ENCODE results near the gene PIGS.
"Not testable (repeated sequence)": the region's sequence is repeated elsewhere in the genome, so short reads cannot be mapped to it uniquely, and the experiment has no call there.

PIGS gene

DNA sequence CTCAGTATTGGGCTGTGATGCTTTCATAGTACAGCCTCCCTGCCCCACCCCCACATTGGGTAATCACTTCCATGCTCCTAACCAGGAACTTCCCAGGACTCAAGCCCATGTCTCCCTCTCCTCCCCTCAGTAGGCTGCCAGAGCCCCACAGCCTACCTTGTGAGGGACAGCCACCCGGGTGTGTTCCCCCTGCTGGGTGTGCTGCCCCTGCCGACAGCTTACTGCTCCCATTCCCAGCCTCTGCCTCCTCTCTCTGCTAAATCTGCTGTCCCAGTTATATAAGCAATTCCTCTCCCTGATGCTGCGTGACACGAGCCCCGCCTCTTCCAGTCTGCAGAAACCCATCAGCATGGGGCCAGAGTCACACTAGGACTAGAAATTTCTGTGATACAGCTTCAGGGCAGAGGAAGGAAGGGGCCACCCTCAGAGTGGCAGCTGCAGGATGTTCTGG lies 42.6 kb upstream of the PIGS start, which contains the start of gene RSKR:
RSKR (minus strand) TSS at position 255 of the 451 bp plus-strand sequence; CDS start at position 231, 24 bp downstream.
- H3K4me1 ChIP-seq = no peaks in the 10 kb centered on the region
- intact Hi-C loops (cut with DNase I; ENCODE audit: low total_unique reads) = loop anchor here (5.0 kb wide), 2 partner anchors 62 to 117 kb away; partner anchors contain the start of gene UNC119
- H3K4me3 ChIP-seq = no peak within 1 kb of the TSS
- H3K9me3 ChIP-seq = no peaks in the 10 kb centered on the region
- peaks cover 44 to 78% (median 44%) of the 10 kb centered on the region in 3 donors for H3K36me3 ChIP-seq
- TF ChIP-seq, protein P1, sequence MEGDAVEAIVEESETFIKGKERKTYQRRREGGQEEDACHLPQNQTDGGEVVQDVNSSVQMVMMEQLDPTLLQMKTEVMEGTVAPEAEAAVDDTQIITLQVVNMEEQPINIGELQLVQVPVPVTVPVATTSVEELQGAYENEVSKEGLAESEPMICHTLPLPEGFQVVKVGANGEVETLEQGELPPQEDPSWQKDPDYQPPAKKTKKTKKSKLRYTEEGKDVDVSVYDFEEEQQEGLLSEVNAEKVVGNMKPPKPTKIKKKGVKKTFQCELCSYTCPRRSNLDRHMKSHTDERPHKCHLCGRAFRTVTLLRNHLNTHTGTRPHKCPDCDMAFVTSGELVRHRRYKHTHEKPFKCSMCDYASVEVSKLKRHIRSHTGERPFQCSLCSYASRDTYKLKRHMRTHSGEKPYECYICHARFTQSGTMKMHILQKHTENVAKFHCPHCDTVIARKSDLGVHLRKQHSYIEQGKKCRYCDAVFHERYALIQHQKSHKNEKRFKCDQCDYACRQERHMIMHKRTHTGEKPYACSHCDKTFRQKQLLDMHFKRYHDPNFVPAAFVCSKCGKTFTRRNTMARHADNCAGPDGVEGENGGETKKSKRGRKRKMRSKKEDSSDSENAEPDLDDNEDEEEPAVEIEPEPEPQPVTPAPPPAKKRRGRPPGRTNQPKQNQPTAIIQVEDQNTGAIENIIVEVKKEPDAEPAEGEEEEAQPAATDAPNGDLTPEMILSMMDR (IDR thresholded peaks at IDR 0.05) = no peak
- no peak within 1 kb of the TSS for H3K27ac ChIP-seq
- H3K27me3 ChIP-seq = no peaks in the 10 kb centered on the region
- DNase-seq = peak in 1 of 2 donors; percentile 28

DNA sequence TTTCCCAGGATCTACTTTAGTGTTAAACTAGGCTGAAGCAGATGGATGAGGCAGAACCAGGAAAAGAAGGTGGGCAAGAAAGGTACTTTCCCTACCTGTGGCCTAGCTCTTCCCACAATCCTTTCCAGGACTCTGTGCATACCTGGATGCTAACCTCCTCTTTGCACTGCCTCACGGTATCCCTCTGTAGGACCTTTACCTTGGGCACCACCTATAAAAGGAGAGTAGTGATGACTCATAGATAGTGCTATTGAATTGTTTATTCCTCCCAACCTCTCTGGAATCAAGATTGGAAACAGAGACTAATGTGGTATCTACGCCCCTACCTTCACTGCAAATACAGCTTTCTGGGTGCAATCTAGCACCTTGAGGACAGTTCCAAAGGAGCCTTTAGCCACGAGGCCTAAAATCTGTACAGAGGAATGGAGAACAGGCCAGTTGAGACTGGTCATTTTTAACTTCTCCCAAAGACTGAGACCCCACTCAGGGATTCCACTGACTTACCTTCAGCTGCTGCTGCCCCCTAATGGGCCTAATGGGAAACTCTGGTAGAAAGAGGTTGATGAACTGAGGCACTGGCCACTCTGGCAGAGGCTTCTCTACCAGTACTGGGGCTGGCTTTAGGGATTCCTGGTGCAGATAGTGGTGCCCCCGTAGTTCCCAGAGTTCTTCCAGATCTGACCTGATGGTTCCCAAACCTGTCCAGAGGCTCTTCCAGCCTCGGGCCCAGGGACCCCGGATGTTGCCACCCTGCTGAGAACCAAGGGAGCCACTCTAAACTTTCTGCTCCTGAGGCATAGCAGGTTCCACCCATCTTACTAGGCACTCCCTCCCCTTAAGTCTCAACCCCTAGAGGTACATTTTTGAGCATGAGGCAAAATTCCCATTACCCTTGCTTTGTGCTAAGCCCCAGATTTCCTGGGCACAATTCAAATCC lies 41.9 kb upstream of the PIGS start:
- TF ChIP-seq, protein P1 (IDR thresholded peaks at IDR 0.05) = peak; percentile 54 to 58
- Histone ChIP-seq H3K4me1 (no peaks in the 10 kb centered on the region), H3K9me3 (no peaks in the 10 kb centered on the region), H3K4me3 (no peak overlapping the region), H3K36me3 (peaks cover 36 to 71% (median 37%) of the 10 kb centered on the region in 3 donors), H3K27ac (no peak overlapping the region), H3K27me3 (no peaks in the 10 kb centered on the region)
- intact Hi-C loops (cut with DNase I; ENCODE audit: low total_unique reads) = loop anchor here (5.0 kb wide), 2 partner anchors 61 to 116 kb away; partner anchors contain the start of gene UNC119
- DNase-seq = peak in 1 of 2 donors; percentile 30

DNA sequence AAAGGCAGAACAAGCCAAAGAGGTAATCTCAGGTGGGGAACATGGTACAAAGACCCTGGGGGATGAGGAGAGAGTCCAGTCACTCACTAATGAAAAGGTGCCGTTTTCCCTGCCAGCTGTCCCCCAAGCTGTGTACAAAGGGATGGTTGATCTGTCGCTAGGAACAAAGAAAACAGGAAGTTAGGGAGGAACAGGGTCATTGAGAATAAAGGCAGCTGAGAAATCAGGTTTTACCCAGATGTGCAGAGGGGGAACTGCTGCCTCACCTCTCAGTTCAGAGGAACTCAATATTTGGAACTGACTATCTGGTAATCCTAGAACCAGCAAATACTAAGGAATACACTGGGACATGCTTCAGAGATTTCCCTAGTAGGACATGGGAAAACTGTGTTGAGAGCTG lies 41.2 kb upstream of the PIGS start:
- TF ChIP-seq, protein P1 (IDR thresholded peaks at IDR 0.05) = no peak
- Histone ChIP-seq H3K9me3 (no peaks in the 10 kb centered on the region), H3K36me3 (peaks cover 29 to 64% (median 30%) of the 10 kb centered on the region in 3 donors), H3K4me1 (no peaks in the 10 kb centered on the region), H3K27ac (no peak overlapping the region), H3K4me3 (no peak overlapping the region), H3K27me3 (no peaks in the 10 kb centered on the region)
- intact Hi-C loops (cut with DNase I; ENCODE audit: low total_unique reads) = loop anchor here (5.0 kb wide), 2 partner anchors 60 to 115 kb away; partner anchors contain the start of gene UNC119
- DNase-seq = no peak

DNA sequence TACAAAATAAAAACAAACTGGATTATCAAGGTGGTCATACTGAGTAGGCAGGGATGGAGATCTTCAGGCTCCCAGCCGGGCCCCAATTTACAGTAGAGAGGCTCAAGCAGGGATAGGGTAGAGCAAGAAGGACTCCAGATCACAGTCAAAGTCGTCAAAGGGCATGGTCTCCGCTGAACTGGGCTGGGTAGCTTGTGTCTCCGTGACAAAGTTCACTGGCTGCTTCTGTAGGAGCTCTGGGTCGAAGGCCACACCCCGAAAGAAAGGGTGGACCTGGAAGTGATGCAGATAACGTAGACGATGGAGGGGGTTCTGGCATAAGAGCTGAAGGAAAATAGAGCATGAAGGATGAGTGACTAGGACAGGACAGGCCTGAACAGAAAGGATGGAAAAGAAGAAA lies 39.1 kb upstream of the PIGS start:
- H3K36me3 ChIP-seq = peaks cover 8 to 48% (median 12%) of the 10 kb centered on the region in 3 donors
- no peak for DNase-seq
- intact Hi-C loops (cut with DNase I; ENCODE audit: low total_unique reads) = loop anchor here (5.0 kb wide), 2 partner anchors 58 to 113 kb away; partner anchors contain the start of gene UNC119
- H3K4me3 ChIP-seq = no peak overlapping the region
- no peak overlapping the region for H3K27ac ChIP-seq
- no peaks in the 10 kb centered on the region for H3K4me1 ChIP-seq
- H3K9me3 ChIP-seq = no peaks in the 10 kb centered on the region
- no peaks in the 10 kb centered on the region for H3K27me3 ChIP-seq
- TF ChIP-seq, protein P1 (IDR thresholded peaks at IDR 0.05) = no peak

DNA sequence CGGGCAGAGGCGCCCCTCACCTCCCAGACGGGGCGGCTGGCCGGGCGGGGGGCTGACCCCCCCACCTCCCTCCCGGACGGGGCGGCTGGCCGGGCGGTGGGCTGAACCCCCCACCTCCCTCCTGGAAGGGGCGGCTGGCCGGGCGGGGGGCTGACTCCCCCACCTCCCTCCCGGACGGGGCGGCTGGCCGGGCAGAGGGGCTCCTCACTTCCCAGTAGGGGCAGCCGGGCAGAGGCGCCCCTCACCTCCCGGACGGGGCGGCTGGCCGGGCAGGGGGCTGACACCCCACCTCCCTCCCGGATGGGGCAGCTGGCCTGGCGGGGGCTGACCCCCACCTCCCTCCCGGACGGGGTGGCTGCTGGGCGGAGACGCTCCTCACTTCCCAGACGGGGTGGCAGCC lies 32.7 kb upstream of the PIGS start:
- H3K36me3 ChIP-seq; H3K9me3 ChIP-seq; intact Hi-C loops (cut with DNase I; ENCODE audit: low total_unique reads); H3K27ac ChIP-seq; DNase-seq; H3K4me3 ChIP-seq; H3K27me3 ChIP-seq; H3K4me1 ChIP-seq: not testable (repeated sequence)

Data from tibial artery (tissue), 4 donors.